ENCODE results near the gene RAB3IP.

The RAB3IP gene

GRCh38 chr12:69738351-69739286 lies at the start of gene RAB3IP:
Gene RAB3IP (plus strand): TSS chr12:69738860. CDS start chr12:69755409, 16,549 bp downstream.
- no peaks in the 10 kb centered on the region for H3K27me3 ChIP-seq (ENCODE audit: insufficient read depth, poor library complexity, severe bottlenecking)
- peak within 1 kb of the TSS; percentile 83 for H3K4me3 ChIP-seq (ENCODE audit: severe bottlenecking)
- H3K9me3 ChIP-seq (ENCODE audit: severe bottlenecking) = no peaks in the 10 kb centered on the region
- peak; percentile 85 for TF ChIP-seq CTCF (IDR thresholded peaks at IDR 0.05; ENCODE audit: poor library complexity, severe bottlenecking)
- peaks cover 8% of the 10 kb centered on the region for H3K4me1 ChIP-seq (ENCODE audit: insufficient read depth, poor library complexity, severe bottlenecking)
- ATAC-seq (ENCODE audit: low read depth) (peak; percentile 80), DNase-seq (ENCODE audit: low spot score) (peak; percentile 79)
- H3K27ac ChIP-seq (ENCODE audit: poor library complexity, severe bottlenecking) = peak within 1 kb of the TSS; percentile 38
- no peaks in the 10 kb centered on the region for H3K36me3 ChIP-seq (ENCODE audit: low read depth)

DNA sequence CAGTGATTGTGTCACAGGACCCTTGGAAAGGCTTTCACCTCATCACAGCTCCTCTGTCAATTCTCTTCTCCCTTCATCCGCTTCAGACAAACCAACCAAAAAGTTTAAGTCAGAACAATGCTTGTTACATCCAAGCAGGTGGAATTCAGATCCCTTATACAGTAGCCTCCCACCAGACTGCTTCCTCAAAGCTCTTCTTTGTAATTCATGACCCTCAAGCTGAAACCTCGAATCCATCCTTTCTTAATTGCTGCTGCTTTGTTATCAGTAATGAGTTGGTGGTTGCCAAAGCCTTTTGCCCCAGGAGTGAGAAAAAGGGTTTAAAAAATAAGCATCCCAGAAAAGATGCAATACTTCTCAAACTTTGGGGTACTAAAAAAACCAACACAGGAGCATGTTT lies 49.0 kb upstream of the RAB3IP start:
- ATAC-seq (ENCODE audit: low read depth) = no peak
- no peaks in the 10 kb centered on the region for H3K27me3 ChIP-seq (ENCODE audit: insufficient read depth, poor library complexity, severe bottlenecking)
- no peak for TF ChIP-seq CTCF (IDR thresholded peaks at IDR 0.05; ENCODE audit: poor library complexity, severe bottlenecking)
- H3K4me1 ChIP-seq (ENCODE audit: insufficient read depth, poor library complexity, severe bottlenecking) = peaks cover 30% of the 10 kb centered on the region
- H3K36me3 ChIP-seq (ENCODE audit: low read depth) = no peaks in the 10 kb centered on the region
- DNase-seq (ENCODE audit: low spot score) = no peak
- H3K9me3 ChIP-seq (ENCODE audit: severe bottlenecking) = no peaks in the 10 kb centered on the region
- H3K27ac ChIP-seq (ENCODE audit: poor library complexity, severe bottlenecking) = peak overlapping the region; percentile 78
- no peak overlapping the region for H3K4me3 ChIP-seq (ENCODE audit: severe bottlenecking)

- peaks cover 4% of the 10 kb centered on the region for H3K4me1 ChIP-seq (ENCODE audit: insufficient read depth, poor library complexity, severe bottlenecking)
- H3K4me3 ChIP-seq (ENCODE audit: severe bottlenecking) = no peak overlapping the region
- no peak for ATAC-seq (ENCODE audit: low read depth)
- H3K36me3 ChIP-seq (ENCODE audit: low read depth) = no peaks in the 10 kb centered on the region
- no peaks in the 10 kb centered on the region for H3K9me3 ChIP-seq (ENCODE audit: severe bottlenecking)
- no peak overlapping the region for H3K27ac ChIP-seq (ENCODE audit: poor library complexity, severe bottlenecking)
- H3K27me3 ChIP-seq (ENCODE audit: insufficient read depth, poor library complexity, severe bottlenecking) = no peaks in the 10 kb centered on the region
- DNase-seq (ENCODE audit: low spot score) = no peak
- TF ChIP-seq CTCF (IDR thresholded peaks at IDR 0.05; ENCODE audit: poor library complexity, severe bottlenecking) = no peak
These were observed 44.5 kb upstream of the RAB3IP start for GRCh38 chr12:69694123-69694522.

- Histone ChIP-seq H3K9me3 (ENCODE audit: severe bottlenecking) (no peaks in the 10 kb centered on the region), H3K4me1 (ENCODE audit: insufficient read depth, poor library complexity, severe bottlenecking) (no peaks in the 10 kb centered on the region), H3K27me3 (ENCODE audit: insufficient read depth, poor library complexity, severe bottlenecking) (no peaks in the 10 kb centered on the region), H3K36me3 (ENCODE audit: low read depth) (no peaks in the 10 kb centered on the region), H3K27ac (ENCODE audit: poor library complexity, severe bottlenecking) (no peak overlapping the region), H3K4me3 (ENCODE audit: severe bottlenecking) (no peak overlapping the region)
- DNase-seq (ENCODE audit: low spot score) = no peak
- no peak for ATAC-seq (ENCODE audit: low read depth)
- TF ChIP-seq CTCF (IDR thresholded peaks at IDR 0.05; ENCODE audit: poor library complexity, severe bottlenecking) = no peak
These were observed 40.6 kb upstream of the RAB3IP start for GRCh38 chr12:69698054-69698453.
